Liver (tissue), 9 donors: ENCODE data around the gene PMM2. TPM values are rescaled to one million over a fixed set of nuclear protein-coding genes. Genes with fewer than 3 reads are reported as not detected.

ENCODE experiments used
- DNase-seq: peaks from one replicate; pipeline ENCODE4 v3.0.0-alpha.2; 2017; ENCODE audit warnings: low spot score
- H3K27ac ChIP-seq, 2 donors: one replicate each; pipeline ENCODE4 v1.7.0; 2013; ENCODE audit warnings: inconsistent platforms in 2 of 2, low read length in 2 of 2, control low read depth in 1 of 2, low read depth in 1 of 2, mild to moderate bottlenecking in 1 of 2
- H3K27me3 ChIP-seq, 4 donors: one replicate each; pipeline versions ENCODE4 v1.6.1 to v1.7.0; 2013; ENCODE audit warnings: low read length in 3 of 4, inconsistent platforms in 1 of 4, mild to moderate bottlenecking in 1 of 4, moderate library complexity in 1 of 4; ENCODE audit not compliant: control insufficient read depth in 4 of 4, insufficient read depth in 4 of 4
- H3K36me3 ChIP-seq, 4 donors: one replicate each; pipeline versions ENCODE4 v1.6.1 to v1.7.0; 2013; ENCODE audit warnings: low read length in 3 of 4, mild to moderate bottlenecking in 3 of 4, low read depth in 1 of 4, moderate library complexity in 1 of 4; ENCODE audit not compliant: control insufficient read depth in 4 of 4, insufficient read depth in 3 of 4
- H3K4me1 ChIP-seq, 4 donors: one replicate each; pipeline versions ENCODE4 v1.6.1 to v1.7.0; 2013; ENCODE audit warnings: low read length in 3 of 4, mild to moderate bottlenecking in 3 of 4, moderate library complexity in 1 of 4; ENCODE audit not compliant: control insufficient read depth in 4 of 4, insufficient read depth in 4 of 4
- H3K4me3 ChIP-seq, 3 donors: one replicate each; pipeline versions ENCODE4 v1.6.1 to v1.7.0; 2013; ENCODE audit warnings: low read length in 3 of 3, control low read depth in 1 of 3, low read depth in 1 of 3, mild to moderate bottlenecking in 1 of 3
- H3K9ac ChIP-seq, 2 donors: one replicate each; pipeline ENCODE4 v1.7.0; 2013; ENCODE audit warnings: low read length in 2 of 2, mild to moderate bottlenecking in 2 of 2, moderate library complexity in 2 of 2, control low read depth in 1 of 2, low read depth in 1 of 2
- H3K9me3 ChIP-seq, 4 donors: one replicate each; pipeline versions ENCODE4 v1.6.1 to v1.7.0; 2013; ENCODE audit warnings: low read length in 3 of 4; ENCODE audit not compliant: control insufficient read depth in 4 of 4
- FOXA1 ChIP-seq: IDR thresholded peaks from 2 replicates; pipeline ENCODE4 v1.6.1; 2016; ENCODE audit warnings: antibody characterized with exemption
- GABPA ChIP-seq, 2 donors: IDR thresholded peaks in 1 of 2; conservative IDR thresholded peaks in 1 of 2; 2 replicates each; pipeline ENCODE4 v1.6.1; 2016; ENCODE audit warnings: antibody characterized with exemption in 2 of 2, mild to moderate bottlenecking in 1 of 2, moderate library complexity in 1 of 2
- HNF4A ChIP-seq, 2 donors: conservative IDR thresholded peaks; 2 replicates each; pipeline ENCODE4 v1.6.1; 2016; ENCODE audit warnings: antibody characterized with exemption in 2 of 2, mild to moderate bottlenecking in 2 of 2
- RAD21 ChIP-seq, 2 donors: IDR thresholded peaks; 2 replicates each; pipeline ENCODE4 v1.6.1; 2016; ENCODE audit warnings: antibody characterized with exemption in 2 of 2, mild to moderate bottlenecking in 2 of 2
- SP1 ChIP-seq: IDR thresholded peaks from 2 replicates; pipeline ENCODE4 v1.6.1; 2018; ENCODE audit warnings: antibody characterized with exemption, mild to moderate bottlenecking
- TAF1 ChIP-seq: conservative IDR thresholded peaks from 2 replicates; pipeline ENCODE4 v1.6.1; 2016; ENCODE audit warnings: antibody characterized with exemption, mild to moderate bottlenecking
- YY1 ChIP-seq: IDR thresholded peaks from 2 replicates; pipeline ENCODE4 v1.6.1; 2016; ENCODE audit warnings: antibody characterized with exemption, mild to moderate bottlenecking
- ZBTB33 ChIP-seq: IDR thresholded peaks from 2 replicates; pipeline ENCODE4 v1.6.1; 2016; ENCODE audit warnings: antibody characterized with exemption
- WGBS: extraction: QIAGEN DNeasy Blood & Tissue Kit; methylation state at CpG from one replicate; pipeline ENCODE4 v1.1.7; 2013; 5-methylcytosine and 5-hydroxymethylcytosine counted together
- polyA plus RNA-seq, 2 donors: library from polyadenylated mRNA; stranded (reverse) in 1 of 2; unstranded in 1 of 2; fragments of 200-250 nt in 1 of 2; fragments of >200 nt in 1 of 2; fragmentation: Nextera tagmentation in 1 of 2; extraction: Ambion mirVana in 1 of 2; gene quantifications; one replicate each; pipeline versions ENCODE4 v1.2.1 to v1.2.3, GENCODE V29; 2013 to 2015
- total RNA-seq, 2 donors: library from RNA; depleted of rRNA; stranded (reverse); fragments of >200 nt; gene quantifications; one replicate each; pipeline ENCODE4 v1.2.3, GENCODE V29; 2014
- TF ChIP-seq, protein P1 (sequence below): IDR thresholded peaks from 2 replicates; pipeline ENCODE4 v1.6.1; 2016; ENCODE audit warnings: antibody characterized with exemption
- TF ChIP-seq, protein P2 (sequence below): fragments of 150-350 bp; IDR thresholded peaks from 2 replicates; pipeline ENCODE4 v1.5.1; 2017; ENCODE audit warnings: improper control_type of control experiment, low read depth, low read length; ENCODE audit not compliant: missing input control
- TF ChIP-seq, protein P3 (sequence below): IDR thresholded peaks from 2 replicates; pipeline ENCODE4 v1.6.1; 2016; ENCODE audit warnings: antibody characterized with exemption, mild to moderate bottlenecking
- donor health status: healthy.
- donor health status: healthy.
- donor health status: healthy.
- donor health status: healthy.
- donor health status: healthy.

The PMM2 gene
- total and polyA plus RNA-seq, 4 donors: 6.8 to 38.9 (median 30.0) TPM

DNA sequence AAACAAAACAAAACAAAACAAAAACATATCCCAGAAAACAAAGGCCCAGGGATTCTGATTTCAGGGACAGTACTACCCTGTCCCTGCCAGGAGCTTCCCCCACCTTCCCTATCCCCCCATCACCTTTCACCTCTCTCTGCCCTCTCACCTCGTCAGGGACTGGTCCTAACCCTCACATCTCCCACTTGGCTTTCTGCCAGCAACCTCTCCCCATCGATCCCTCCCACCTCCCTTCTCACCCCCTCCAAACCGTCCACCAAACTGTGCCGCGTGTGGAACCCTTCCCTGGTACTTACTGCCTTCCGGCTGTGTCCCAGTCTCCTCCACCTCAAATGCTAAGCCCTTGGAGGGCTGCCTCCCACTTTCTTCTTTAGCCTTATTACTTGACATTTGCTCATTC is 36.6 kb upstream of the PMM2 start:
- no peaks in the 10 kb centered on the region for H3K27me3 ChIP-seq
- no peaks in the 10 kb centered on the region for H3K9me3 ChIP-seq
- H3K27ac ChIP-seq: no peak overlapping the region
- H3K4me1 ChIP-seq: no peaks in the 10 kb centered on the region
- H3K4me3 ChIP-seq: no peak overlapping the region
- no peak for DNase-seq
- no peak overlapping the region for H3K9ac ChIP-seq
- 80% methylated on average over 6 of the region's 6 CpGs for WGBS
- H3K36me3 ChIP-seq: peaks cover 2 to 58% (median 34%) of the 10 kb centered on the region in 4 donors
- TF ChIP-seq FOXA1: no peak
- no peak for TF ChIP-seq YY1
- no peak for TF ChIP-seq SP1
- no peak for TF ChIP-seq ZBTB33

GRCh38 chr16:8762254-8762653 is 35.4 kb upstream of the PMM2 start:
- DNase-seq: no peak
- Histone ChIP-seq H3K4me3 (no peak overlapping the region), H3K4me1 (no peaks in the 10 kb centered on the region), H3K36me3 (peaks cover 2 to 55% (median 36%) of the 10 kb centered on the region in 4 donors), H3K9ac (no peak overlapping the region), H3K27me3 (no peaks in the 10 kb centered on the region), H3K9me3 (no peaks in the 10 kb centered on the region), H3K27ac (no peak overlapping the region)
- 97% methylated on average over 4 of the region's 4 CpGs for WGBS
- TF ChIP-seq SP1 (no peak), TAF1 (no peak), GABPA (IDR thresholded peaks at IDR 0.05 in 1 of 2, conservative IDR thresholded peaks at IDR 0.05 in 1 of 2) (no peak), HNF4A (conservative IDR thresholded peaks at IDR 0.05) (no peak), YY1 (no peak), RAD21 (IDR thresholded peaks at IDR 0.05) (no peak), FOXA1 (no peak), ZBTB33 (no peak)
- TF ChIP-seq, protein P1, sequence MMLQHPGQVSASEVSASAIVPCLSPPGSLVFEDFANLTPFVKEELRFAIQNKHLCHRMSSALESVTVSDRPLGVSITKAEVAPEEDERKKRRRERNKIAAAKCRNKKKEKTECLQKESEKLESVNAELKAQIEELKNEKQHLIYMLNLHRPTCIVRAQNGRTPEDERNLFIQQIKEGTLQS: no peak
- TF ChIP-seq, protein P2, sequence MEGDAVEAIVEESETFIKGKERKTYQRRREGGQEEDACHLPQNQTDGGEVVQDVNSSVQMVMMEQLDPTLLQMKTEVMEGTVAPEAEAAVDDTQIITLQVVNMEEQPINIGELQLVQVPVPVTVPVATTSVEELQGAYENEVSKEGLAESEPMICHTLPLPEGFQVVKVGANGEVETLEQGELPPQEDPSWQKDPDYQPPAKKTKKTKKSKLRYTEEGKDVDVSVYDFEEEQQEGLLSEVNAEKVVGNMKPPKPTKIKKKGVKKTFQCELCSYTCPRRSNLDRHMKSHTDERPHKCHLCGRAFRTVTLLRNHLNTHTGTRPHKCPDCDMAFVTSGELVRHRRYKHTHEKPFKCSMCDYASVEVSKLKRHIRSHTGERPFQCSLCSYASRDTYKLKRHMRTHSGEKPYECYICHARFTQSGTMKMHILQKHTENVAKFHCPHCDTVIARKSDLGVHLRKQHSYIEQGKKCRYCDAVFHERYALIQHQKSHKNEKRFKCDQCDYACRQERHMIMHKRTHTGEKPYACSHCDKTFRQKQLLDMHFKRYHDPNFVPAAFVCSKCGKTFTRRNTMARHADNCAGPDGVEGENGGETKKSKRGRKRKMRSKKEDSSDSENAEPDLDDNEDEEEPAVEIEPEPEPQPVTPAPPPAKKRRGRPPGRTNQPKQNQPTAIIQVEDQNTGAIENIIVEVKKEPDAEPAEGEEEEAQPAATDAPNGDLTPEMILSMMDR: no peak
- TF ChIP-seq, protein P3, sequence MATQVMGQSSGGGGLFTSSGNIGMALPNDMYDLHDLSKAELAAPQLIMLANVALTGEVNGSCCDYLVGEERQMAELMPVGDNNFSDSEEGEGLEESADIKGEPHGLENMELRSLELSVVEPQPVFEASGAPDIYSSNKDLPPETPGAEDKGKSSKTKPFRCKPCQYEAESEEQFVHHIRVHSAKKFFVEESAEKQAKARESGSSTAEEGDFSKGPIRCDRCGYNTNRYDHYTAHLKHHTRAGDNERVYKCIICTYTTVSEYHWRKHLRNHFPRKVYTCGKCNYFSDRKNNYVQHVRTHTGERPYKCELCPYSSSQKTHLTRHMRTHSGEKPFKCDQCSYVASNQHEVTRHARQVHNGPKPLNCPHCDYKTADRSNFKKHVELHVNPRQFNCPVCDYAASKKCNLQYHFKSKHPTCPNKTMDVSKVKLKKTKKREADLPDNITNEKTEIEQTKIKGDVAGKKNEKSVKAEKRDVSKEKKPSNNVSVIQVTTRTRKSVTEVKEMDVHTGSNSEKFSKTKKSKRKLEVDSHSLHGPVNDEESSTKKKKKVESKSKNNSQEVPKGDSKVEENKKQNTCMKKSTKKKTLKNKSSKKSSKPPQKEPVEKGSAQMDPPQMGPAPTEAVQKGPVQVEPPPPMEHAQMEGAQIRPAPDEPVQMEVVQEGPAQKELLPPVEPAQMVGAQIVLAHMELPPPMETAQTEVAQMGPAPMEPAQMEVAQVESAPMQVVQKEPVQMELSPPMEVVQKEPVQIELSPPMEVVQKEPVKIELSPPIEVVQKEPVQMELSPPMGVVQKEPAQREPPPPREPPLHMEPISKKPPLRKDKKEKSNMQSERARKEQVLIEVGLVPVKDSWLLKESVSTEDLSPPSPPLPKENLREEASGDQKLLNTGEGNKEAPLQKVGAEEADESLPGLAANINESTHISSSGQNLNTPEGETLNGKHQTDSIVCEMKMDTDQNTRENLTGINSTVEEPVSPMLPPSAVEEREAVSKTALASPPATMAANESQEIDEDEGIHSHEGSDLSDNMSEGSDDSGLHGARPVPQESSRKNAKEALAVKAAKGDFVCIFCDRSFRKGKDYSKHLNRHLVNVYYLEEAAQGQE: no peak
